Lung (tissue), 12 donors: ENCODE data around the gene CAAP1. TPM values are rescaled to one million over a fixed set of nuclear protein-coding genes. Genes with fewer than 3 reads are reported as not detected.

Experiments used
- ATAC-seq: fragments of 200-7000 bp; cut with Tn5 transposase; one replicate; pipeline ENCODE4 v1.9.1; 2020; ENCODE audit warnings: moderate number of reproducible peaks; ENCODE audit not compliant: insufficient read depth, low FRiP score
- DNase-seq, 3 donors: peaks; one replicate each; pipeline ENCODE4 v3.0.0-alpha.2; 2013 to 2017
- H3K27ac ChIP-seq, 2 donors: one replicate each; pipeline ENCODE4 v1.5.1; 2013; ENCODE audit warnings: mild to moderate bottlenecking in 2 of 2, moderate library complexity in 2 of 2, control low read depth in 1 of 2, inconsistent platforms in 1 of 2, low read depth in 1 of 2, low read length in 1 of 2
- H3K27me3 ChIP-seq, 3 donors: one replicate each; pipeline ENCODE4 v1.5.1; 2013; ENCODE audit warnings: low read length in 2 of 3; ENCODE audit not compliant: control insufficient read depth in 3 of 3, insufficient read depth in 3 of 3
- H3K36me3 ChIP-seq, 4 donors: one replicate each; pipeline ENCODE4 v1.5.1; 2013; ENCODE audit warnings: low read length in 4 of 4, mild to moderate bottlenecking in 1 of 4, moderate library complexity in 1 of 4; ENCODE audit not compliant: control insufficient read depth in 4 of 4, insufficient read depth in 4 of 4
- H3K4me1 ChIP-seq, 5 donors: one replicate each; pipeline ENCODE4 v1.5.1; 2013; ENCODE audit warnings: low read length in 5 of 5, mild to moderate bottlenecking in 2 of 5, moderate library complexity in 1 of 5; ENCODE audit not compliant: control insufficient read depth in 5 of 5, insufficient read depth in 5 of 5
- H3K4me3 ChIP-seq: one replicate; pipeline ENCODE4 v1.5.1; 2013; ENCODE audit warnings: mild to moderate bottlenecking, control low read depth, moderate library complexity
- H3K9ac ChIP-seq, 2 donors: one replicate each; pipeline ENCODE4 v1.5.1; 2013; ENCODE audit warnings: low read length in 2 of 2, control low read depth in 1 of 2; ENCODE audit not compliant: insufficient read depth in 1 of 2
- H3K9me3 ChIP-seq, 4 donors: one replicate each; pipeline ENCODE4 v1.5.1; 2013; ENCODE audit warnings: low read length in 3 of 4, mild to moderate bottlenecking in 1 of 4, moderate library complexity in 1 of 4; ENCODE audit not compliant: control insufficient read depth in 4 of 4, insufficient read depth in 3 of 4
- CTCF ChIP-seq: IDR thresholded peaks from 2 replicates; pipeline ENCODE4 v1.5.1; 2012; ENCODE audit warnings: mild to moderate bottlenecking; ENCODE audit errors: control extremely low read depth, extremely low read depth
- WGBS, 2 donors: extraction: QIAGEN DNeasy Blood & Tissue Kit; methylation state at CpG; one replicate each; pipeline ENCODE4 v1.1.7; 2013; 5-methylcytosine and 5-hydroxymethylcytosine counted together
- polyA plus RNA-seq, 2 donors: library from polyadenylated mRNA; stranded (reverse); fragments of 200-250 nt; gene quantifications; one replicate each; pipeline ENCODE4 v1.2.1, GENCODE V29; 2013
- total RNA-seq, 2 donors: library from RNA; depleted of rRNA in 1 of 2; stranded (reverse); fragments of >200 nt in 1 of 2; gene quantifications; one replicate each; pipeline ENCODE4 v1.2.1, GENCODE V29; 2014 to 2021
- donor health status: control.
- donor health status: control.
- donor health status: Bipolar disorder and iron deficiency.
- donor health status: healthy.
- donor health status: DM: yes; HTN: yes; CAD: no.

CAAP1 gene
- total and polyA plus RNA-seq, 4 donors = 10.0 to 28.5 (median 11.5) TPM

- no peak overlapping the region for H3K4me3 ChIP-seq
- no peak for TF ChIP-seq CTCF
- 35 to 63% methylated on average over 1 of the region's 1 CpG for WGBS, 2 donors
- DNase-seq (no peak), ATAC-seq (no peak)
- H3K36me3 ChIP-seq = peaks cover 16 to 47% (median 40%) of the 10 kb centered on the region in 4 donors
- no peaks in the 10 kb centered on the region for H3K9me3 ChIP-seq
- H3K27me3 ChIP-seq = no peaks in the 10 kb centered on the region
- no peak overlapping the region for H3K27ac ChIP-seq
- H3K4me1 ChIP-seq = no peaks in the 10 kb centered on the region
- no peak overlapping the region for H3K9ac ChIP-seq
These were observed 27.1 kb upstream of the CAAP1 start for GRCh38 chr9:26919698-26920097.

DNA sequence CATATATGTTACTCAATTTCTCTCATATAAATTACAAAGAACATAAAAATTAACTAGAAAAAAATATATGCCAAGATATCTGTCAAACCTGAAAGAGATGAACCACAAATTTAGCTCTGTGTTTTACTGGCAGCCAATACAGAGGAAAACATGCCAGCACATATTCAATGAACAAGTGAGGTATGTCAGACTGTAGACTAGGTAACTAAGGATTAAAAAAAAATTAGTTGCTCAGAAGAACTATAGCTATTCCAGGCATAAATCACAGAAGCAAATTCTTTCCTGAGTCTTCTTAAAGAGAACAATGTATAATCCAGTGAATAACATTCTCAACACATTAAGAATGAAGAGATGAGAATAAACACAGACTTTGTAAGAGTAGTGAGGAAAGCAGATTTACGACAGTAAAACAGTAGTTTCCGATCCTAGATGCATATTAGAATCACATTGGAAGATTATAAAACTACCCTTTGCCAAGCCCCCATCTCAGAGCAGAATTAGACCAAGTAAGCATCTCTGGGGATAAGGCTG is 20.6 kb upstream of the CAAP1 start:
- DNase-seq (no peak), ATAC-seq (no peak)
- TF ChIP-seq CTCF = no peak
- no peak overlapping the region for H3K9ac ChIP-seq
- H3K4me1 ChIP-seq = no peaks in the 10 kb centered on the region
- H3K4me3 ChIP-seq = no peak overlapping the region
- H3K27ac ChIP-seq = no peak overlapping the region
- peaks cover 9 to 21% (median 15%) of the 10 kb centered on the region in 4 donors for H3K36me3 ChIP-seq
- no peaks in the 10 kb centered on the region for H3K27me3 ChIP-seq
- H3K9me3 ChIP-seq = no peaks in the 10 kb centered on the region
- 96 to 99% methylated on average over 2 of the region's 2 CpGs for WGBS, 2 donors

DNA sequence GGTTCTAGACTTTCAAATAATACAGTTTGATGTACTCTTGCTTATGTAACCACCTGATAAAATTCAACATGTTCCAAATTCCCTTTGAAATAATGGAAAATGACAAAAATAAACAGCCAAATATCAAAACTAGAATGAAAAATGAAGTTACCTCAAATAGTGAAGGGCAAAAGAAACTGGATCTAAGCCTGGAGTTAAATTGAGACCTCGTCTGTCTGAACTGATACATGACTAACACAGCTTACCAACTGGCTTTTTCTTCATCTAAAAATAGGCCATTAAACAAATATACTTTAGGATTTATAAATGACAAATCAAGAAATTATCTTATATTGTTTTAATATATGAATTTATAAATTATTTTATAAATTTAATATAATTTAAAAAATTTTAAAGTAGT is 12.1 kb upstream of the CAAP1 start:
- peaks cover 2 to 16% (median 8%) of the 10 kb centered on the region in 4 donors for H3K36me3 ChIP-seq
- H3K27me3 ChIP-seq = no peaks in the 10 kb centered on the region
- DNase-seq (no peak), ATAC-seq (no peak)
- no peak for TF ChIP-seq CTCF
- H3K9me3 ChIP-seq = no peaks in the 10 kb centered on the region
- H3K9ac ChIP-seq = no peak overlapping the region
- no peak overlapping the region for H3K4me3 ChIP-seq
- 93 to 97% methylated on average over 1 of the region's 1 CpG for WGBS, 2 donors
- H3K27ac ChIP-seq = no peak overlapping the region
- peaks cover 0 to 4% (median 0%) of the 10 kb centered on the region in 5 donors for H3K4me1 ChIP-seq

- Histone ChIP-seq H3K4me1 (peaks cover 0 to 4% (median 0%) of the 10 kb centered on the region in 5 donors), H3K36me3 (peaks cover 2 to 16% (median 7%) of the 10 kb centered on the region in 4 donors), H3K27ac (no peak overlapping the region), H3K27me3 (no peaks in the 10 kb centered on the region), H3K4me3 (no peak overlapping the region), H3K9ac (no peak overlapping the region), H3K9me3 (no peaks in the 10 kb centered on the region)
- 38 to 62% methylated on average over 3 of the region's 3 CpGs for WGBS, 2 donors
- DNase-seq (no peak), ATAC-seq (no peak)
- TF ChIP-seq CTCF = no peak
These were observed 11.5 kb upstream of the CAAP1 start for GRCh38 chr9:26904070-26904469.
